GM21723 (cell line): ENCODE measurements around the gene IL17C.

ENCODE experiments used
- ATAC-seq: cut with Tn5 transposase; IDR thresholded peaks from one replicate; pipeline ENCODE4 v1.9.1; 2021; ENCODE audit warnings: mild to moderate bottlenecking, moderate library complexity; ENCODE audit not compliant: unreplicated experiment

The IL17C gene

GRCh38 chr16:88626646-88627045 lies 11.7 kb upstream of the IL17C start:
- no peak for ATAC-seq

- ATAC-seq = no peak
Observed at GRCh38 chr16:88627531-88628411, 10.6 kb upstream of the IL17C start.

- no peak for ATAC-seq
Observed at GRCh38 chr16:88628512-88628974, 9.8 kb upstream of the IL17C start.

- no peak for ATAC-seq
Observed at GRCh38 chr16:88629835-88630234, 8.5 kb upstream of the IL17C start.

- no peak for ATAC-seq
Observed at GRCh38 chr16:88630433-88630832, 7.9 kb upstream of the IL17C start.

- ATAC-seq = no peak
Observed at GRCh38 chr16:88630941-88631340, 7.4 kb upstream of the IL17C start.

GRCh38 chr16:88631384-88631783 lies 7.0 kb upstream of the IL17C start:
- no peak for ATAC-seq

GRCh38 chr16:88631920-88632586 lies 6.3 kb upstream of the IL17C start:
- ATAC-seq = no peak

- no peak for ATAC-seq
Observed at GRCh38 chr16:88632587-88632930, 5.8 kb upstream of the IL17C start.

- ATAC-seq = peak; percentile 38
Observed at GRCh38 chr16:88633684-88634140, 4.7 kb upstream of the IL17C start.

- peak; percentile 58 for ATAC-seq
Observed at GRCh38 chr16:88634141-88634993, 4.0 kb upstream of the IL17C start.

GRCh38 chr16:88634994-88635670 lies 3.2 kb upstream of the IL17C start:
- ATAC-seq = no peak

- ATAC-seq = no peak
Observed at GRCh38 chr16:88635671-88636319, 2.6 kb upstream of the IL17C start.

GRCh38 chr16:88636488-88637265 lies 1.7 kb upstream of the IL17C start:
- no peak for ATAC-seq

- ATAC-seq = no peak
Observed at GRCh38 chr16:88639231-88640038, 1.1 kb downstream of the IL17C start.

- no peak for ATAC-seq
Observed at GRCh38 chr16:88640039-88640495, 1.7 kb downstream of the IL17C start.

GRCh38 chr16:88640498-88641247 lies 2.3 kb downstream of the IL17C start:
- no peak for ATAC-seq
